CD14-positive monocyte (primary cell): ENCODE results near the gene SPAG17. TPM values are rescaled to one million over a fixed set of nuclear protein-coding genes. Genes with fewer than 3 reads are reported as not detected.

ENCODE experiments used
- DNase-seq, 3 donors: peaks; one replicate each; pipeline ENCODE4 v3.0.0-alpha.2; 2011 to 2022
- H2AFZ ChIP-seq: 2 replicates; pipeline ENCODE4 v1.6.0; 2012; ENCODE audit warnings: mild to moderate bottlenecking, low read depth, low read length, inconsistent platforms; ENCODE audit not compliant: insufficient read depth, poor library complexity, severe bottlenecking
- H3K27ac ChIP-seq, 2 donors: 1 replicate in 1 of 2; 2 replicates in 1 of 2; pipeline ENCODE4 v1.5.1; 2012 to 2013; ENCODE audit warnings: low read length in 2 of 2, control low read depth in 1 of 2, inconsistent platforms in 1 of 2, low read depth in 1 of 2, mild to moderate bottlenecking in 1 of 2
- H3K27me3 ChIP-seq, 2 donors: one replicate each; pipeline versions ENCODE4 v1.6.0 to v1.6.1; 2011 to 2013; ENCODE audit warnings: low read length in 2 of 2; ENCODE audit not compliant: control insufficient read depth in 2 of 2, insufficient read depth in 2 of 2
- H3K36me3 ChIP-seq, 2 donors: replicated peaks in 1 of 2; 1 replicate in 1 of 2; 2 replicates in 1 of 2; pipeline versions ENCODE4 v1.5.1 to v1.6.1; 2012 to 2013; ENCODE audit warnings: low read length in 2 of 2, control low read depth in 1 of 2, inconsistent platforms in 1 of 2, mild to moderate bottlenecking in 1 of 2; ENCODE audit not compliant: insufficient read depth in 2 of 2, control insufficient read depth in 1 of 2
- H3K4me1 ChIP-seq, 2 donors: 1 replicate in 1 of 2; 2 replicates in 1 of 2; pipeline versions ENCODE4 v1.5.1 to v1.6.1; 2012 to 2013; ENCODE audit warnings: low read length in 2 of 2, control low read depth in 1 of 2, inconsistent platforms in 1 of 2, mild to moderate bottlenecking in 1 of 2, moderate library complexity in 1 of 2; ENCODE audit not compliant: insufficient read depth in 2 of 2, control insufficient read depth in 1 of 2
- H3K4me2 ChIP-seq: replicated peaks from 2 replicates; pipeline ENCODE3; 2012; ENCODE audit warnings: low read length, moderate library complexity, mild to moderate bottlenecking; ENCODE audit not compliant: poor library complexity, severe bottlenecking; ENCODE audit errors: extremely low read depth
- H3K4me3 ChIP-seq, 3 experiments: fragments of 200-600 bp in 1 of 3; sonication (generic) in 1 of 3; replicated peaks in 1 of 3; 1 replicate in 2 of 3; 2 replicates in 1 of 3; pipeline ENCODE4 v1.5.1; 2011 to 2013; ENCODE audit warnings: low read length in 3 of 3, mild to moderate bottlenecking in 3 of 3, control low read depth in 2 of 3, low read depth in 2 of 3, inconsistent platforms in 1 of 3, moderate library complexity in 1 of 3
- H3K79me2 ChIP-seq: 2 replicates; pipeline ENCODE4 v1.6.0; 2012; ENCODE audit warnings: mild to moderate bottlenecking, control low read depth, inconsistent platforms, low read length, moderate library complexity; ENCODE audit not compliant: insufficient read depth
- H3K9ac ChIP-seq: 2 replicates; pipeline ENCODE4 v1.6.0; 2017; ENCODE audit warnings: low read length, mild to moderate bottlenecking; ENCODE audit not compliant: insufficient read depth, poor library complexity, severe bottlenecking
- H3K9me3 ChIP-seq, 2 donors: replicated peaks in 1 of 2; 1 replicate in 1 of 2; 2 replicates in 1 of 2; pipeline versions ENCODE4 v1.5.1 to v1.6.1; 2012 to 2013; ENCODE audit warnings: low read length in 2 of 2, control low read depth in 1 of 2; ENCODE audit not compliant: control insufficient read depth in 1 of 2, insufficient read depth in 1 of 2
- H4K20me1 ChIP-seq: 2 replicates; pipeline ENCODE4 v1.6.0; 2012; ENCODE audit warnings: mild to moderate bottlenecking, low read length, control low read depth, moderate library complexity; ENCODE audit not compliant: insufficient read depth
- H3K27ac Mint-ChIP-seq, 7 donors: one replicate each; pipeline ENCODE4 v1.8.0; 2020; ENCODE audit warnings: mild to moderate bottlenecking in 7 of 7, mixed read lengths in 7 of 7, moderate library complexity in 6 of 7, inconsistent platforms in 2 of 7
- H3K27me3 Mint-ChIP-seq, 3 donors: one replicate each; pipeline ENCODE4 v1.8.0; 2021 to 2022; ENCODE audit warnings: low read depth in 3 of 3, mild to moderate bottlenecking in 3 of 3, mixed read lengths in 3 of 3, moderate library complexity in 3 of 3, inconsistent platforms in 1 of 3
- H3K36me3 Mint-ChIP-seq, 2 donors: one replicate each; pipeline ENCODE4 v1.8.0; 2020; ENCODE audit warnings: mixed read lengths in 2 of 2, inconsistent platforms in 1 of 2, mild to moderate bottlenecking in 1 of 2
- H3K4me1 Mint-ChIP-seq: one replicate; pipeline ENCODE4 v1.8.0; 2020; ENCODE audit warnings: mild to moderate bottlenecking, mixed read lengths
- H3K4me3 Mint-ChIP-seq, 2 donors: one replicate each; pipeline ENCODE4 v1.8.0; 2020; ENCODE audit warnings: mild to moderate bottlenecking in 2 of 2, mixed read lengths in 2 of 2, moderate library complexity in 1 of 2
- H3K9me3 Mint-ChIP-seq, 7 donors: one replicate each; pipeline ENCODE4 v1.8.0; 2020 to 2022; ENCODE audit warnings: mixed read lengths in 7 of 7, mild to moderate bottlenecking in 6 of 7, moderate library complexity in 6 of 7, inconsistent platforms in 2 of 7
- CTCF ChIP-seq: fragments of 200-600 bp; IDR thresholded peaks from one replicate; pipeline ENCODE4 v1.8.0; 2022; ENCODE audit warnings: antibody characterized with exemption, mild to moderate bottlenecking
- WGBS: methylation state at CpG from one replicate; pipeline ENCODE4 v1.1.5; 2013; ENCODE audit warnings: missing lambda C conversion rate; ENCODE audit not compliant: insufficient coverage; 5-methylcytosine and 5-hydroxymethylcytosine counted together
- intact Hi-C, 2 donors: fragments of 100-400 bp; cut with micrococcal nuclease; formaldehyde crosslinking; loops; one replicate each; pipeline versions ENCODE4 v1.15.0 to v1.15.1; 2023
- polyA plus RNA-seq, 3 donors: library from polyadenylated mRNA; depleted of rRNA in 1 of 3; unstranded in 2 of 3; stranded (reverse) in 1 of 3; fragments of 300-500 nt in 2 of 3; fragments of >200 nt in 1 of 3; fragmentation: Illumina TruSeq in 2 of 3; gene quantifications; 1 replicate in 2 of 3; 2 replicates in 1 of 3; pipeline ENCODE4 v1.2.3, GENCODE V29; 2012 to 2021

The SPAG17 gene
- polyA plus RNA-seq, 3 donors, result 0.26 to 0.87 (median 0.68) TPM

GRCh38 chr1:118143121-118143520, 41.9 kb downstream of the SPAG17 start:
- Histone ChIP-seq H3K9ac (no peak overlapping the region), H2AFZ (no peak overlapping the region), H3K27me3 (peaks cover 0 to 2% of the 10 kb centered on the region in 2 donors), H3K36me3 (no peaks in the 10 kb centered on the region), H3K4me2 (no peak overlapping the region), H3K27ac (no peak overlapping the region), H4K20me1 (no peaks in the 10 kb centered on the region), H3K79me2 (no peaks in the 10 kb centered on the region), H3K4me3 (no peak overlapping the region), H3K4me1 (no peaks in the 10 kb centered on the region), H3K9me3 (no peaks in the 10 kb centered on the region)
- no peak overlapping the region for H3K27ac Mint-ChIP-seq
- TF ChIP-seq CTCF, result no peak
- no CpG with 5 or more reads among the region's 1 CpG for WGBS
- H3K4me1 Mint-ChIP-seq, result no peaks in the 10 kb centered on the region
- DNase-seq, result no peak
- no peaks in the 10 kb centered on the region for H3K36me3 Mint-ChIP-seq
- intact Hi-C loops, result no loop called here
- H3K4me3 Mint-ChIP-seq, result no peak overlapping the region
- H3K9me3 Mint-ChIP-seq, result peaks cover 0 to 2% (median 0%) of the 10 kb centered on the region in 7 donors
- H3K27me3 Mint-ChIP-seq, result peaks cover 2 to 6% (median 4%) of the 10 kb centered on the region in 3 donors

- no peaks in the 10 kb centered on the region for H3K9me3 Mint-ChIP-seq
- Histone ChIP-seq H3K27me3 (peaks cover 0 to 2% of the 10 kb centered on the region in 2 donors), H3K4me2 (no peak overlapping the region), H4K20me1 (no peaks in the 10 kb centered on the region), H3K4me3 (no peak overlapping the region), H3K27ac (no peak overlapping the region), H3K36me3 (no peaks in the 10 kb centered on the region), H2AFZ (no peak overlapping the region), H3K9ac (no peak overlapping the region), H3K9me3 (no peaks in the 10 kb centered on the region), H3K79me2 (no peaks in the 10 kb centered on the region), H3K4me1 (no peaks in the 10 kb centered on the region)
- no peak overlapping the region for H3K4me3 Mint-ChIP-seq
- no CpG with 5 or more reads among the region's 3 CpGs for WGBS
- H3K4me1 Mint-ChIP-seq, result no peaks in the 10 kb centered on the region
- intact Hi-C loops, result no loop called here
- H3K36me3 Mint-ChIP-seq, result no peaks in the 10 kb centered on the region
- TF ChIP-seq CTCF, result no peak
- no peak for DNase-seq
- no peak overlapping the region for H3K27ac Mint-ChIP-seq
- H3K27me3 Mint-ChIP-seq, result peaks cover 2 to 6% (median 4%) of the 10 kb centered on the region in 3 donors
Measured at GRCh38 chr1:118142546-118142945, 42.5 kb downstream of the SPAG17 start.
